K562 (cell line): ENCODE measurements around the gene SAP30BP. TPM values are rescaled to one million over a fixed set of nuclear protein-coding genes. Genes with fewer than 3 reads are reported as not detected.

Source experiments
- ARNT ChIP-seq, 2 experiments: fragments of 450-650 bp; IDR thresholded peaks; 2 replicates each; pipeline ENCODE4 v1.6.1; 2016; ENCODE audit warnings: mild to moderate bottlenecking in 1 of 2
- CBX8 ChIP-seq: fragments of 200-600 bp; sonication (generic); IDR thresholded peaks from 2 replicates; pipeline ENCODE4 v1.6.1; 2012; ENCODE audit warnings: borderline replicate concordance, mixed run types, low read depth, mild to moderate bottlenecking, moderate library complexity, mixed read lengths, low read length, control low read depth, inconsistent platforms; ENCODE audit not compliant: poor library complexity, severe bottlenecking; ENCODE audit errors: extremely low read depth
- CEBPG ChIP-seq, 3 experiments: fragments of 200-800 bp in 1 of 3; sonication (Bioruptor generic) in 1 of 3; sonication (generic) in 1 of 3; formaldehyde crosslinking in 1 of 3; IDR thresholded peaks in 2 of 3; conservative IDR thresholded peaks in 1 of 3; 2 replicates each; pipeline versions ENCODE4 v1.6.1 to v1.8.0; 2016 to 2022; ENCODE audit warnings: missing compliant biosample characterization in 2 of 3, missing genetic modification characterization in 2 of 3, mild to moderate bottlenecking in 1 of 3, missing genetic modification reagents in 1 of 3
- CEBPZ ChIP-seq: fragments of 150-350 bp; IDR thresholded peaks from 2 replicates; pipeline ENCODE4 v1.6.1; 2014; ENCODE audit warnings: low read depth, mild to moderate bottlenecking, low read length, borderline replicate concordance
- MTA2 ChIP-seq: fragments of 450-650 bp; IDR thresholded peaks from 2 replicates; pipeline ENCODE4 v1.6.1; 2016; ENCODE audit warnings: low read depth
- RFX5 ChIP-seq: IDR thresholded peaks from 2 replicates; pipeline ENCODE4 v1.6.1; 2011; ENCODE audit warnings: low read depth, mild to moderate bottlenecking, improper control_type of control experiment, low read length
- TCF7 ChIP-seq: sonication (generic); IDR thresholded peaks from 2 replicates; pipeline ENCODE4 v1.6.1; 2016; ENCODE audit warnings: antibody characterized with exemption, borderline replicate concordance
- TCFL5 ChIP-seq: fragments of 250-450 bp; sonication (Bioruptor Pico); conservative IDR thresholded peaks from 2 replicates; pipeline ENCODE4 v1.6.1; 2021; ENCODE audit warnings: mild to moderate bottlenecking, moderate library complexity, matching md5 sums
- ZBED1 ChIP-seq: IDR thresholded peaks from 2 replicates; pipeline ENCODE4 v1.6.1; 2014
- ZNF146 ChIP-seq: IDR thresholded peaks from one replicate; pipeline ENCODE4 v1.6.1; 2018; ENCODE audit warnings: missing compliant biosample characterization; ENCODE audit not compliant: unreplicated experiment
- ZNF395 ChIP-seq: fragments of 200-800 bp; sonication (Bioruptor generic); IDR thresholded peaks from 2 replicates; pipeline ENCODE4 v1.6.1; 2017; ENCODE audit warnings: missing genetic modification characterization, missing compliant biosample characterization
- ZNF407 ChIP-seq: fragments of 450-650 bp; IDR thresholded peaks from 2 replicates; pipeline ENCODE4 v1.6.1; 2016; ENCODE audit warnings: low read depth
- ZNF778 ChIP-seq: fragments of 450-650 bp; formaldehyde crosslinking; IDR thresholded peaks from 2 replicates; pipeline ENCODE4 v1.4.0; 2020; ENCODE audit warnings: mild to moderate bottlenecking, moderate library complexity
- polyA plus RNA-seq, 8 experiments: library from polyadenylated mRNA; depleted of rRNA in 4 of 8; stranded (reverse) in 5 of 8; unstranded in 3 of 8; fragments of >200 nt; fragmentation: Nextera tagmentation in 2 of 8; fragmentation: Illumina TruSeq in 1 of 8; extraction: Ambion mirVana in 2 of 8; extraction: Trizol in 1 of 8; gene quantifications; 2 replicates each; pipeline versions ENCODE4 v1.2.1 to v1.2.3, GENCODE V29; 2011 to 2014; ENCODE audit warnings: inconsistent platforms in 1 of 8, missing spikeins in 1 of 8
- total RNA-seq, 7 experiments: library from RNA; depleted of rRNA in 6 of 7; stranded (reverse); fragments of >200 nt in 6 of 7; fragmentation: Illumina TruSeq in 2 of 7; extraction: Trizol in 2 of 7; gene quantifications; 2 replicates each; pipeline versions ENCODE4 v1.2.1 to v1.2.3, GENCODE V29; 2011 to 2021; ENCODE audit warnings: low replicate concordance in 1 of 7

SAP30BP gene
- total and polyA plus RNA-seq, 9 of the 15 experiments (the other 6 are each of a cell fraction or from before 2014, with no cell fraction given), result 45.3 to 154 (median 71.7) TPM

GRCh38 chr17:75753514-75754377 lies 86.6 kb downstream of the SAP30BP start (continued):
- TF ChIP-seq ZNF407, result no peak
- TF ChIP-seq CEBPZ, result no peak
- TF ChIP-seq RFX5, result no peak
- no peak; the same call in 1 of the 2 replicates for TF ChIP-seq TCF7
- TF ChIP-seq CEBPG (CRISPR knock-in tag; IDR thresholded peaks at IDR 0.05), result no peak
- TF ChIP-seq CEBPG (tag; conservative IDR thresholded peaks at IDR 0.05 in 1 of 2, IDR thresholded peaks at IDR 0.05 in 1 of 2), result no peak
- TF ChIP-seq TCFL5 (CRISPR knock-in tag), result no peak
- TF ChIP-seq ZNF778 (CRISPR knock-in tag), result no peak
- no peak for TF ChIP-seq CBX8
- no peak for TF ChIP-seq ZNF395 (CRISPR knock-in tag)
- no peak for TF ChIP-seq ZNF146 (CRISPR knock-in tag)
- no peak for TF ChIP-seq ZBED1
- no peak for TF ChIP-seq ARNT (IDR thresholded peaks at IDR 0.05)
- TF ChIP-seq MTA2, result no peak
